Daoy (cell line): ENCODE results near the gene PHF21A. TPM values are rescaled to one million over a fixed set of nuclear protein-coding genes. Genes with fewer than 3 reads are reported as not detected.
"Not testable (repeated sequence)": the region's sequence is repeated elsewhere in the genome, so short reads cannot be mapped to it uniquely, and the experiment has no call there.

Source experiments
- DNase-seq: peaks from one replicate; pipeline ENCODE4 v3.0.0-alpha.2; 2015; ENCODE audit warnings: low read depth
- total RNA-seq: library from RNA; depleted of rRNA; stranded (reverse); fragments of >200 nt; shearing (Covaris generic); gene quantifications from 2 replicates; pipeline ENCODE4 v1.2.3, GENCODE V29; 2014

The PHF21A gene
- total RNA-seq, 1 experiment from 2014 or later: 4.8 TPM

DNA sequence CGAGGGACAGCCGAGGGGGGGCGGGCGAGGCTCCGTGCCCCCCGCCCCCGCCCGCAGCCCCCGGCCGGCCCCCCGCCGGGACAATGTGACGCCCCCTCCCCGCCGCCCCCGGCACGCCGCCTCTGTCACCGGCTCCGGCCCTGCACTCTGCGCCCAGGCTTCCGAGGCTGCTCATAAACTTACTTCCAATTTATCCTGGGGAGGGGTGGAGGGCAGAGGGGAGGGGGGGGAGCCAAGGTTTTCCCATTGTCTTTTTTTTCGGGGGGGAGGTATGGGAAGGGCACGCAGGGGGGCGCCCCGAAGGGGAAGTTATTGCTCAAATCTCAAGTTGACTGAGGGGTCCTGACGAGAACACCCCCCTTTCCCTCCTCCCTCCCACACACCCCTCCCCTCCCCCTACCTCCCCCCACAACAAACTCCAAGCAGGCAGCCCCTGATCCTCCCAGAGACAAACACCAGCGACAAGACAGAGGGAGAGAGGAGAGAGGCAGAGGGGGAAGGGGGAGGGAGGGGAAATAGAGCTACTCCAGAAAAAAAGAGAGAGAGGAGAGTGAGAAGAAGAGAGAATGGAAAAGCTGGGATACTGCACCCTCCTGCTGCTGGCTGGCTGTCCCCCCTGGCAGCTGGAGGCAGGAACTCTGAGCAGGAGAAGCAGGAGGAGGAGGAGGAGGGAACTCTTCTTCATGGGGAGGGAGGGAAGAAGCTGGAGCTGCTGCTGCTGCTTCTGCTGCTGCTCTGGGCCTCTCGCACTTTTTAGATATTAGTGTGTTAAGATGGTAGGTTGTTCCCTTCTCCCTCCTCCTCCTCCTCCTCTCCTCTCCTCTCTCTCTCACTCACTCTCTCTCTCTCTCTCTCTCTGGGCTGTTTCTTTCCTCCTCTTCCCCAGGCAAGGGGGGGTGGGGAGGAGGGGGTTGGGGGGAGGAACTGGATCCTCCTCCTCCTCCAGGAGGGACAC is 631 bp downstream of the PHF21A start:
- peak; percentile 80 for DNase-seq

DNA sequence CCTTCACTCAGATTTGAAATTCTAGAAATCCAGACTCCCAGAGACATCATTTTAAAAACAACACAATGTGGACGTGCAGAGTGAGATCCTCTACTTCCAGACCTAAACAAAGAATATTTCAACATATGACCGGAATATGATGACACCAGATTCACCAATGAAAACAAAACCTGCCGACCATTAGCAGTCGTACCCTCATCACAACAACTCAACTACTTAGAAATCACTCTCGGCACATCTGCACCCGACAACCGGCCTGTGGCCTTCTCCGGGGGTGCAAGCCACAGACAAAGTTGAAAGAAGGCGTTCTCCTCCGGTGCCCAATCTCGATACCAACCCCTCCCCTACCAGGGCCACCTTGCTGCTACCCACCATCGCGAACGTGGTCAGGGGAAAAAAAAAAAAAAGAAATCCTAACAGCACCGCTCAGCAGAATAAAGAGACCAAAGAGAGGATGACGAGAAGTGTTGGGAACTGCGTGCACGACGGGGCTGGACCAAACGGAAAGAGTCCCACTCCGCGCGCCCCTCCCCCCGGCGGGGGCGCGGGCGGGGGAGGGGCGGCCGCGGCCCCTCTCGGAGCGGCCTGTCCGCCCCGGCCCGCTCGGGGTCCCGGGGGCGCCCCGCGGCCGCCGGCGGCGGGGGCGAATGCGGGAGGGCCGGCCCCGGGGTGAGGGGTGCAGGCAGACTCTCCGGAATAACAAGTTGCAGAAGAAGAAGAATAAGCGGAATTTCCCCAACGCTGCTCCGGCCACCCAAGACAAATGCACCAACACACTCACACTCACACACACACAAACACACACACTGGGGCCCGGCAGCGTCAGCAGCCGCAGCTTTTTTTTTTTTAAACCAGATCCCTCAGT is 1.7 kb downstream of the PHF21A start:
- peak; percentile 54 for DNase-seq

DNA sequence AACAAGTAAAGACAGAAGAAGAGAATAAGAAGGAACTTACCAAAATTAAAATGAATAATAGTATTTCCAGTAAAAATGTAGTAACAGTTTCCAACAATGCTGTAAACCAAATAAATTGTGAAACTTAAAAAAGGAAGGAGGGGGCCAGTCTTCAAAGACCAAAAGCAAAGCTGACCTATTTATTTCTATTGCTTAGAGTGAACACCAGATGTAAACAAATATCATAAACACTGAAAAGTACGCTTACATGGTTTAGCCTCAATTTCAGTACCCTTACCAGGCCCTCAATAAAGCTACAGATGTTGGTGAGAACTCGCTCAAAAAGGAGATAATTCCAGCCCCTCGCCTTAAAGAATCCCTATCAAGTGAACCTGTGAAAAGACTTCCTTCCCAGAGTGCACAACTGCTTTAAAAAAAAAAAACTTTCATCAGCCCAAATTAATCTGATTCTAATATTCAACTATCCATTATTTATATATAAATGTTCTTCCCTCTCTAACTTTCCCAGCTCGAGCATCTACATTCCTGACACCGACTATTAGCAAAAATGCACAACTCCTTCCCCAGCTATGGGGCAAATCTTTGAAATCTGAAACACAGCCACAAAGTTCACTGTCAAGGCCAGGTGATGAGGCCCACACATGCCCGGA is 2.4 kb downstream of the PHF21A start:
- no peak for DNase-seq

DNA sequence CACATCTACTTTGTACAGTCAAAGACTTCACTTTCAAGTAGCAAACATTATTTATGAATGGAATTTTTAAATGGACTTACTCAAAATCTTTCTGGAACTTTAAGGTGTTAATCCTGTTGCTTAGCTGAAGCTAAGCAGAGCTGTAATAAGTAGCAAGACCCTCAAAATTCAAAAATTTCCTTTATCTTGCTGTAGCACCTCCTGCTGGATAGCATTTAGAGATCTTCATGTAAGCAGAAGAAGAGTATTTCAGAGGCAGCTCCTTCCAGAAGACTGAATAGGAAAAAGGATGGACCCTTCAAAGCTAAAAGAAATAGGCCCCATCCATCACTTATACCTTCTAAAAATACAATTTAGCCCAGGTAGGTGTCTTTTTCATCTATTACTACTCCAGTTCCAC is 3.4 kb downstream of the PHF21A start:
- DNase-seq: no peak

DNA sequence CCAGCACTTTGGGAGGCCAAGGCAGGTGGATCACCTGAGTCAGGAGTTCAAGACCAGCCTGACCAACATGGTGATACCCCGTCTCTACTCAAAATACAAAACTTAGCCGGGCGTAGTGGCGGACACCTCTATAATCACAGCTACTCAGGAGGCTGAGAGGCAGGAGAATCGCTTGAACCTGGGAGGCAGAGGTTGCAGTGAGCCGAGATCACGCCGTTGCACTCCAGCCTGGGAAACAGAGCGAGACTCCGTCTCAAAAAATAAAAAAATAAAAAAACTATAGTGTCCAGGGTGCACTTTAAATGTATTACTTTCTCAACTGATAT is 4.6 kb downstream of the PHF21A start:
- not testable (repeated sequence) for DNase-seq

DNA sequence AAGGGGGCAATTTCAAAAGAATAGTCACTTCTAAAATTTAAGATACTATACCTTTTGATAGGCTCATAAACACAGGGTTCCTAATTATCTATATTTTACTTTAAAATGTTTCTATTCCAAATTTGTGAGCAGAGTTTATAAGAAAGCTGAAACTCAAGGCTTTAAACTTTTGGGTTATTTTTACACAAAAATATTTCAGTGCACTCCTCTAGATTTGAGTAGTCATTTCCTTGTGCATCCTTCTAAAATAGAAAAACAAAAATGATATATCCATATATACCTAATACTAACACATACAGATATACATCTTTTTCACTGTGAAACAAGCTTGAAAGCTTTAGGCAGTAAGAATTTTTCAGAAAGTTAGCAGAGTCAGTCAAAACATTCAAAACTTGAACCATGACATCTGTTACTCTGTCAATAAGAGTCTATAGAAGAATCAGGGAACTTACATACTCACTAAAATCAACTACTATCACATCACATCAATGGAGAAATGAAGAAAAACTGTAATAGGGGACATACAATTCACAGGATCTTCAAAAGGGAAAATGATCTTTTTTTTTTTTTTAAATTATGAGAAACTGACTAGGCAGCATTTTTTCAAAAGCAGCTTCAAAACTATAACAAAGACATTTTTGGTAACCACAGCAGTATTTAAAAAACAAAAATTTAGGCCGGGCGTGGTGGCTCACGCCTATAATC is 5.1 kb downstream of the PHF21A start:
- no peak for DNase-seq

DNA sequence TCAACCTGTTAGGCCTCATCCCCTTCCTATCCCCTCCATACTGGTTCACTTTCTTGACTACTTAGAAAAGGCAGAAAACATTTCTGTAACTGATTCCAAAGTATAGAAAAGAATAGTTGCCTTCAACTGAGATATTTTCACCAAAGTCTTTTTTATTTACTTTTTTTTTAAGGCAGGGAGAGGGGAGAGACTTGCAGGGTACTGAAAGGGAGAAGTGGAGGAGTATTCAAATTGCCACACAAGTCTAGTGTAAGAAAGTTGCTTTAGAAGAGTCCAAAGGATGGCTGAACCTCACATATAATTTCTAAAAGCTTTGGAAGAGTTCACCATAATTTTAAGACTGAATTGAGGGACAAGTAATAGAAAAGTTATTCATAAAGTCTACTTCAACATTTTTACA is 6.3 kb downstream of the PHF21A start:
- no peak for DNase-seq

DNA sequence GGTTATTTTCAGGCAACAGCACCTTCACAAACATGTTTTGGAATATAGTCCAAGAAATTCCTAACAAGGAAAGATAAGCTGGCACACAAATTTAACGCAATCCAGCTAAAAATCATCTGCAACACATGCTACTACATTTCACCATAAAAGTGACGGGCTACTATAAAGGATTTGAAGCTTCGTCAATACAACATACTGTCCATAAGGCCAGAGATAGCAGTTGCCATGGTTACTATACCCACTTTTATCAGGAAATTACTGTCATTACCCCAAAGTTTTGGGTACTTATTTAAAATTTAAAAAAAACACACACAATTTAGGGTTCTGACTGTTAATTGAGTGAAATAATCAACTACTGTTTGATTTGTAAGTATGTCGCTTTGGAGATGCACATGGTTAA is 6.9 kb downstream of the PHF21A start:
- DNase-seq: no peak

DNA sequence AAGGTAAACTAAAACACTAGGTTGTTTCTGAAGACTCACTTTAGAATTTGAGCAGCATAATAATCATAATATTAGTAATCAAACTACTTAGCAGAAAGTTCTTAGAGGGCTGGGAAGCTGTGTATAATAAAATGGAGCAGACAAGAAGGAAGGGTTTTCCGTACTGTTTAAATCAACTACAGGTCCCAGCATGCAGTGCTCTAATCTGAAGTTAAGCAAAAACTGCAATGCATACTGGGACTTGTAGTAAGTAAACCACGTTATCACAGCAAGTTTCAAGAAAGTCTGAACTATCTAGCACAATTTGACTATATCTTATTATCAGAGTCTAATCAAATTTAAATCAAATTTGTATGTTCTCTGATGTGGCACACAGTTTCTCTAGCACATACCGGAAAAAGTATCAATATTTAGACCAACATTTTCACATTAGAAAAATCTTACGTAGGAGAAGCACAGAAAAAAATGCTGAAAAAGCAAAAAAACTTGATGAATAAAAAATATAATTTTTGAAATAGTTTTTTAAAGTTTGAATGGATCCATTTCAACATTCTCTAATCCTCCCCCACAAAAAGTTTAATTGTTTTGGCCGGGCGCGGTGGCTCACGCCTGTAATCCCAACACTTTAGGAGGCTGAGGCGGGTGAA is 8.2 kb downstream of the PHF21A start:
- peak; percentile 50 for DNase-seq

DNA sequence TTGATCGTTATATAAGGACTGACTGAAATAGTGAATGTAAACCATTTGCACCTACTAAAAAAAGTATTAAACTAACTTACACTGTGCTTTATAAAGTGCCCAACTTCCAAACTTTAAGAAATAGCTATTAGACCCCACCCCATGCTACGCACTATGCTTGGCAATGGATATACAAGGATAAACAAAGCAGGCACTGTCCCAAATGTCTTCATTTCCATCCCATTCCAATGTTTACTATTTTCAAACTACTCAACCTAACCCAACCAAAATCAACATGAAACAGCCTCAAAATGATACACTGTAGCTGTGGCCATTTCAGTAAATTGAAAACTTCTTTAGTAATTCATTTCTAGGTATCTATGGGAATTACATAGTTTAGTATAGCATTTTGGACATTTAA is 12.5 kb downstream of the PHF21A start:
- no peak for DNase-seq

DNA sequence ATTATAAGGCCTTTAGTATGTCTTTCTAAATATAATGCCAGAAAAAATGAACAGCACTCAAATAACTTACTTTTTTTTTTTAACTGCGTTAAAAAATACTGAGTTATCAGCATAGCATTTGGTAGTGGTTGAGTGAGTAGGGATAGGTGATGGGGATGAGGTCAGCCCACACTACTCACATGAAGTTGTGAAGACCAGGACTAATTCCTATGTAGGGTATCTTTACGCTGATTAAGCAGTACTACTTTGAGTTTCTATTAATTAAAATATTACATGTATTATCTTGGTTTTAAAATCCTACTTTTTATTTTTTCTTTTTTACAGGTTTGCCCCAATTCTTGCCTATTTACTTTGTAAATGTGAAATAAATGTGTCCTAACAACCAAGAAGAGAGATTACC is 13.5 kb downstream of the PHF21A start:
- no peak for DNase-seq

DNA sequence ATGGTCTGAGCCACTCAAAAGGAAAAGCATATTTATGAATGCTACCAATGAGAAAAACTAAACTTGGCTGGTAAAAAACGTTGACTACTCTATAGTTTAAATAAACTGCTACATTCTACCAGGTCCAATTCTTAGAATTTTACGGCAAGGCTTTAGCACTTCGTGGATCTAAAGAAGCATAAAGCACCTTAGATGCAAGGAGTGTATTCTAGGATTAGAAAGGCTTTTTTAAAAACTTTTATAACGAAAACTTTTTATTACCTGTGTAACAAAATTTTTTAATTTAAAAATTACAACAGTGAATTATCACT is 13.9 kb downstream of the PHF21A start:
- DNase-seq: no peak

DNA sequence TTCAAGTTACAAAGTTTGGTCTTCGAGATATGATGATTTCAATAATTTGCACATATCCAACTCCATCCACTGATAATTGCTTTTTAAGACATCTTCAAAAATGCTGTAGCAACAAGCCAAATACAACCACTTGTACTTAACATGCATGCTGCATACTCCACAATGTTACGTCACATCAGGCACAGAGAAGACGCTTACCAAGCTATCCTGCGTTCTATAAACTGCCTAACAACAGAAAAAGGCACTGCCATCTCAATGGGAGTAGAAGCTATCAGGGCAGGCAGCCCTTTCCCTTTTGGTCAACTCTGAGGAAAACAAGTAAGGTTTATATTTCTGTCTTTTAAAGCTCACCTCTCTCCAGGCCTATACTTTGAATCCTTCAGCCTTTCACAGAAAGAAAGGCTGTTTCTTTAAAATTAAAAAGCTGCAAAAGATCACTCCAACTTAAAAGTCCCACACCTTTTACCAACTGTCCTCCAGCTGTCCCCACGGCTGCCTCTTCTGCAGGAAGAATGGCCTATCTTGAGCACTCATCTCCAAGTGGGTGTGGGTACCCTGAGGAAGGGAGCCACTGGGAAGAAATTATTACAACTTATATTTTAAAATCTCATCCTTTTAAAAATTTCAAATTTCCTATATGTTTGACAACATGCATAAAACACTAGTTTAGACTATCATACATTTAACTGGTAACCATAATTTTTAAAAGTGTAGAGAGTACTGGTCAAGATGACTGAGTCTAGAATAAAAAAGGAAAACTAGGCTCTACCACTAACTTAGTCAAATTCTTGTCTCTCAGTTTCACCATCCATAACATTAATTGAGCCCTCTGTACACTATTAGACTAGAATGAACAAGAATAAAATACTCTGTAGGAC is 14.5 kb downstream of the PHF21A start:
- no peak for DNase-seq

DNA sequence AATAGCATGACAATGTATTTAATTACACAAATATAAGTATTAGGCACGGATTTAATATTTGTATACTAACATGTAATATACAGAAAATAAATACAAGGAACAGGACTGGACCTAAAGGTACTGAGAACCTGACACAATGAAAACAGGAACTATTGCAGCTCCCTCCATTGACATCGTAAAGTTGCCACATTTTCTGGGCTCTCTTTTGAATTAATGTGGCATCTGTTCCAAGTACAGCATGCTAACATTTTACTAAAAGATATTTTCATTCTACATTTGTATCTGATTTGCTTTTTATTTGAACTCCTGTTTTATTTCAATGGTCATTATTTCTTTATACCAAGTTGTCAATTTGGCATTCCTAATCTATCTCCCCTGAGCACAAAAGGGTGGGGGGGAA is 15.3 kb downstream of the PHF21A start:
- DNase-seq: no peak

DNA sequence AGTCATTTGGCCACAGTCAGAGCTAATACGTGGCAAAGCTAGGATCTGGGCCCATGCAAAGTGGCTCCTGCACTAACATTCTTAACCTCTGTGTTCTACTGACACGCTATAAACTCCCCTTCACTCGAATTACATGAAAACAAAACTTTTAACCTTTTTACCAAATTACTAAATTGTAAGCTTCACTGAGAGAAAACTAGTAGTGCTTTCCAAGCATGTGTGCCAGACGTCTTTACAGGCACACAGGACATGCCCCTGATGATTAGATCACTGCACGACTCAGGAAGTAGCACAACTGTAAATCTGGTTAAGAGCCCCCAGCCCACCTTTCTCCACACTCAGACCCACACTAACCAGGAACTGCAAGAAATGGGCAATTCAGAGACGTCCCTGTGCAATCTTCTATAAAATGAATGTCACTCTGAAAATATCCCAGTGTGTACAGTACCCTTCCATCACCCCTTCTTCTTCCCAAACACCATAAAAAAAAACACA is 16.1 kb downstream of the PHF21A start:
- DNase-seq: no peak

DNA sequence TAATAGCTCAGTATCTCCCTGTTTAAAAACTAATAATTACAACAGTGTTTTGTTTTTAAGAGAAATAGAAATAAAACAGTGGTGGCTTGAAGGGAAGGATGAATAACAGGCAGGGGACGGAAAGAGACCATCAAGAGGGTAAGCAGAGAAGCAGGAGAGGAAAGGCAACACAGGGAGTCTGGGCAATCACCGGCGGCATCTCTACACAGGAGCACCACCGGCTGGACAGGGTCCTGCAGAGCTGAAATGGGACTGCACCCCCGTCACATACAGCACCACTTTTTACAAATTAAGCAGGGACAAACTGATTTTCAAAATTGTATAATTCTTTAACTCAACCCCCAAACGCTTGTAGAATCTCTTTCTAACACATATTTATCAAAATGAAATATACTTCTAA is 18.4 kb downstream of the PHF21A start:
- DNase-seq: no peak

DNA sequence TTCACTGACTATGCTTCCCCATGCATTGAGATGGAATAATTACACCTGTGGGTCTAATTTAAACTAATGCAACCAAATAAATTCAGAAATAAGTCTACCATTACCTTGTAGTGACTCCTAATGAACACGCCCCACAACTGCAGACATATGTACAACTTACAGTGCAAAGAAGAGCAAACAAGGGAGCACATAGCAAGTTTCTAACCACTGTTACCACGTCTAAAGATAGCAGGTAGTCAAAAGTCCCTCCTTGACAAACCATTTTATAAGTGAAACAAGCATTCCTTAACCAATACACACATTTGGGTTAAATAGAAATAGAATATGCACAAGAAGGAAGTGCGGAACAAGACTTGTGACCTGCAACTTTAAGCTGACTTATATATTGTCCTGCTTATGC is 20.6 kb downstream of the PHF21A start:
- DNase-seq: no peak

DNA sequence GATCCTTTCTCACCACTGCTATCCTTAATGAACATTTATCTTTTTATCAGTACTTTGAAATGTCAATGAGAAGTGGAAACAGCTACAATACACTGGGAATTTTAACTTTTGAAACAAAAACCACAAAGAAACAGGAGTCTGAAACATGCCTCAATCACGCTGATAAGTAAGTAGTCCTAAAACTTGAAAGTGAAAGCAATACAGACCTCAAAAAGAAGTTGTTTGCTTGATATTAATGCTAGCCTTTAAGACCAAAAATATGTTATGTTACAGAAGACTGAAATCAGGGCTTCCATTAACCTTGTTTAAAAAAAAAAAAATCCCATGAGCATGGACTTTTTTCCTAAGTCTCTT is 21.3 kb downstream of the PHF21A start:
- DNase-seq: no peak

DNA sequence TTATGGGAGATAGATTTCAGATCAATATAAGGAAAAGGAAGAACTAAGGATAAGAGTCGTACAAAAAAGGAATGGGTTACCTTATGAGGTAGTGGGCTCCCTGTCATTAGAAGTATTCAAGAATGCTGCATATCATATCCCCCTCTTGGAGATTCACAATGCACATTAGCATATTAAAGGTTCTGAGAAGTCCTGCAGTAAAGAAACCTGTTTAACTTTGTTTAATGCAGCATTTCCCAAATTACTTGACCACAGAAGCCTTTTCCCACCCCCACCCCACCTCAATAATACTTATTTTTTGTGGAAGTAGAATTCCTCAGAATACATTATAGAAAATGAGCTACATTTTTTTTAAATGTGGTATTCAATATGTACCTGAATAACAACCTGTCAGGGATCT is 30.9 kb downstream of the PHF21A start:
- no peak for DNase-seq

DNA sequence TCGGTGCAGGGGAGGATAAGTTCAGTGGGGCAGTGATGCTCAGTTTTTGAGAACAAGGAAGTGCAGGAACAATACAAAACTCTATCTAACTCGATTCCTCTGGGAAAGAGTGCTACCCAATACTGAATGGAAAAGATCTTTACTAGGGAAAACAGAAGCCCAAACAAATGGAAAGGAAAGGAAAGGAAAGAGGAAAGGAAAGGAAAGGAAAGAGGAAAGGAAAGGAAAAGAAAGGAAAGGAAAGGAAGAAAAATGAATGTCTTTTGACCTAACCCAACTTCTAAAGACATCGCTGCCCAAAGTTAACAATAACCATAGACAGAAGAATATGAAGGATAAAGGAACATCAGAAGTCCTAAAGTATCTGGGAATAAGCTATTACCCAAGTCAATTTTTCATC is 41.6 kb downstream of the PHF21A start:
- no peak for DNase-seq
